RKO (cell line): ENCODE measurements around the gene BTBD9.

Experiments
- DNase-seq: peaks from one replicate; pipeline ENCODE4 v3.0.0-alpha.2; 2016; ENCODE audit warnings: low spot score

The BTBD9 gene

GRCh38 chr6:38639498-38640215 lies at the start of gene BTBD9:
Gene BTBD9, minus strand, starts transcription at chr6:38639929.
- DNase-seq = peak; percentile 80

- no peak for DNase-seq
Measured at GRCh38 chr6:38688579-38689087, 48.9 kb upstream of the BTBD9 start.

GRCh38 chr6:38687549-38687948 lies 47.8 kb upstream of the BTBD9 start:
- DNase-seq = no peak

- DNase-seq = no peak
Measured at GRCh38 chr6:38687043-38687353, 47.3 kb upstream of the BTBD9 start.

- DNase-seq = no peak
Measured at GRCh38 chr6:38686270-38687042, 46.7 kb upstream of the BTBD9 start.

GRCh38 chr6:38684904-38685303 lies 45.2 kb upstream of the BTBD9 start:
- no peak for DNase-seq

GRCh38 chr6:38684237-38684636 lies 44.5 kb upstream of the BTBD9 start:
- no peak for DNase-seq

- DNase-seq = no peak
Measured at GRCh38 chr6:38681850-38682249, 42.1 kb upstream of the BTBD9 start.

GRCh38 chr6:38679668-38680067 lies 39.9 kb upstream of the BTBD9 start:
- no peak for DNase-seq

GRCh38 chr6:38678178-38678760 lies 38.5 kb upstream of the BTBD9 start:
- DNase-seq = no peak

- no peak for DNase-seq
Measured at GRCh38 chr6:38676974-38677544, 37.3 kb upstream of the BTBD9 start.

- no peak for DNase-seq
Measured at GRCh38 chr6:38676236-38676973, 36.7 kb upstream of the BTBD9 start.

- DNase-seq = no peak
Measured at GRCh38 chr6:38673397-38674165, 33.9 kb upstream of the BTBD9 start.

- peak; percentile 73 for DNase-seq
Measured at GRCh38 chr6:38671885-38672467, 32.2 kb upstream of the BTBD9 start.

- no peak for DNase-seq
Measured at GRCh38 chr6:38658418-38659167, 18.9 kb upstream of the BTBD9 start.

GRCh38 chr6:38656896-38657295 lies 17.2 kb upstream of the BTBD9 start:
- DNase-seq = no peak

- no peak for DNase-seq
Measured at GRCh38 chr6:38654263-38654662, 14.5 kb upstream of the BTBD9 start.

- DNase-seq = no peak
Measured at GRCh38 chr6:38651121-38651784, 11.5 kb upstream of the BTBD9 start.

GRCh38 chr6:38650207-38650752 lies 10.6 kb upstream of the BTBD9 start:
- DNase-seq = no peak
